H9 (cell line): ENCODE measurements around the gene TCFL5. TPM values are rescaled to one million over a fixed set of nuclear protein-coding genes. Genes with fewer than 3 reads are reported as not detected.

Experiments
- DNase-seq: peaks from one replicate; pipeline ENCODE4 v3.0.0-alpha.2; 2017
- H2AFZ ChIP-seq: one replicate; pipeline ENCODE4 v1.6.1; 2013; ENCODE audit warnings: mild to moderate bottlenecking, low read length, control low read depth, moderate library complexity
- H2AK5ac ChIP-seq: 2 replicates; pipeline ENCODE4 v1.6.1; 2013; ENCODE audit warnings: low read length, control low read depth, mixed read lengths; ENCODE audit not compliant: insufficient read length
- H2BK120ac ChIP-seq: one replicate; pipeline ENCODE4 v1.6.1; 2013; ENCODE audit warnings: low read depth, mild to moderate bottlenecking, low read length, control low read depth, inconsistent platforms; ENCODE audit not compliant: poor library complexity, severe bottlenecking
- H2BK12ac ChIP-seq: 2 replicates; pipeline ENCODE4 v1.6.1; 2013; ENCODE audit warnings: low read length, control low read depth, mixed read lengths, low read depth; ENCODE audit not compliant: insufficient read length
- H2BK15ac ChIP-seq: 2 replicates; pipeline ENCODE4 v1.6.1; 2013; ENCODE audit warnings: low read depth, low read length, control low read depth
- H2BK20ac ChIP-seq: one replicate; pipeline ENCODE4 v1.6.1; 2013; ENCODE audit warnings: low read depth, mild to moderate bottlenecking, low read length, control low read depth, inconsistent platforms; ENCODE audit not compliant: poor library complexity, severe bottlenecking
- H2BK5ac ChIP-seq: 2 replicates; pipeline ENCODE4 v1.6.1; 2013; ENCODE audit warnings: low read length, control low read depth, mixed read lengths; ENCODE audit not compliant: insufficient read length
- H3K14ac ChIP-seq: 2 replicates; pipeline ENCODE4 v1.6.1; 2013; ENCODE audit warnings: low read length, control low read depth; ENCODE audit not compliant: insufficient read depth
- H3K18ac ChIP-seq: 2 replicates; pipeline ENCODE4 v1.6.1; 2013; ENCODE audit warnings: low read depth, mild to moderate bottlenecking, mixed read lengths, low read length, control low read depth; ENCODE audit not compliant: insufficient read length
- H3K23ac ChIP-seq: 2 replicates; pipeline ENCODE4 v1.6.1; 2013; ENCODE audit warnings: low read length, control low read depth, mixed read lengths, low read depth; ENCODE audit not compliant: insufficient read length
- H3K23me2 ChIP-seq: 2 replicates; pipeline ENCODE4 v1.6.1; 2013; ENCODE audit warnings: low read depth, mild to moderate bottlenecking, mixed read lengths, low read length, control low read depth; ENCODE audit not compliant: insufficient read length, poor library complexity, severe bottlenecking
- H3K27ac ChIP-seq: 2 replicates; pipeline ENCODE4 v1.5.1; 2013; ENCODE audit warnings: low read length, control low read depth, mixed read lengths, low read depth; ENCODE audit not compliant: insufficient read length
- H3K27me3 ChIP-seq: 2 replicates; pipeline ENCODE4 v1.6.1; 2013; ENCODE audit warnings: low read length, control low read depth, inconsistent platforms; ENCODE audit not compliant: insufficient read depth
- H3K4ac ChIP-seq: 2 replicates; pipeline ENCODE4 v1.6.1; 2013; ENCODE audit warnings: low read depth, mild to moderate bottlenecking, control low read depth, inconsistent platforms, low read length, moderate library complexity
- H3K4me1 ChIP-seq: 2 replicates; pipeline ENCODE4 v1.6.1; 2013; ENCODE audit warnings: low read length, control low read depth, inconsistent platforms; ENCODE audit not compliant: insufficient read depth
- H3K4me2 ChIP-seq: 2 replicates; pipeline ENCODE4 v1.6.1; 2013; ENCODE audit warnings: low read length, control low read depth, mixed read lengths; ENCODE audit not compliant: insufficient read length, insufficient read depth
- H3K56ac ChIP-seq: 2 replicates; pipeline ENCODE4 v1.6.1; 2013; ENCODE audit warnings: low read depth, mild to moderate bottlenecking, mixed read lengths, low read length, control low read depth; ENCODE audit not compliant: insufficient read length
- H3K79me1 ChIP-seq: 2 replicates; pipeline ENCODE4 v1.6.1; 2013; ENCODE audit warnings: low read depth, mild to moderate bottlenecking, moderate library complexity, low read length, control low read depth, inconsistent platforms; ENCODE audit not compliant: insufficient read depth, poor library complexity, severe bottlenecking
- H3K79me2 ChIP-seq: 2 replicates; pipeline ENCODE4 v1.6.1; 2013; ENCODE audit warnings: low read length, control low read depth, inconsistent platforms; ENCODE audit not compliant: insufficient read depth
- H3K9ac ChIP-seq: 2 replicates; pipeline ENCODE4 v1.6.1; 2013; ENCODE audit warnings: low read length, control low read depth, mixed read lengths; ENCODE audit not compliant: insufficient read length; ENCODE audit errors: extremely low read depth
- H3K9me3 ChIP-seq: one replicate; pipeline ENCODE4 v1.6.1; 2013; ENCODE audit warnings: low read depth, low read length, inconsistent platforms; ENCODE audit not compliant: control insufficient read depth
- H3T11ph ChIP-seq: one replicate; pipeline ENCODE4 v1.6.1; 2013; ENCODE audit warnings: mild to moderate bottlenecking, low read length, control low read depth, inconsistent platforms
- H4K20me1 ChIP-seq: one replicate; pipeline ENCODE4 v1.6.1; 2013; ENCODE audit not compliant: control insufficient read depth, insufficient read length, insufficient read depth
- H4K5ac ChIP-seq: 2 replicates; pipeline ENCODE4 v1.6.1; 2013; ENCODE audit warnings: low read depth, mild to moderate bottlenecking, mixed read lengths, low read length, control low read depth; ENCODE audit not compliant: insufficient read length
- H4K8ac ChIP-seq: replicated peaks from 2 replicates; pipeline ENCODE4 v1.6.1; 2013; ENCODE audit warnings: low read length, control low read depth, mixed read lengths, low read depth; ENCODE audit not compliant: insufficient read length
- H4K91ac ChIP-seq: 2 replicates; pipeline ENCODE4 v1.6.1; 2013; ENCODE audit warnings: low read depth, mild to moderate bottlenecking, moderate library complexity, mixed read lengths, low read length, control low read depth; ENCODE audit not compliant: insufficient read length
- H3K27ac Mint-ChIP-seq, 3 experiments: 2 replicates in 2 of 3; 3 replicates in 1 of 3; pipeline ENCODE4 v1.8.0; 2020 to 2021; ENCODE audit warnings: mixed read lengths in 3 of 3, mild to moderate bottlenecking in 1 of 3, moderate library complexity in 1 of 3
- H3K27me3 Mint-ChIP-seq: 2 replicates; pipeline ENCODE4 v1.8.0; 2021; ENCODE audit warnings: low read depth, mild to moderate bottlenecking, moderate library complexity, mixed read lengths
- H3K36me3 Mint-ChIP-seq, 3 experiments: 2 replicates in 2 of 3; 3 replicates in 1 of 3; pipeline ENCODE4 v1.8.0; 2020 to 2021; ENCODE audit warnings: low read depth in 3 of 3, mixed read lengths in 3 of 3; ENCODE audit not compliant: insufficient read depth in 1 of 3
- H3K4me1 Mint-ChIP-seq, 2 experiments: 2 replicates each; pipeline ENCODE4 v1.8.0; 2020; ENCODE audit warnings: mixed read lengths in 2 of 2
- H3K4me3 Mint-ChIP-seq, 2 experiments: 2 replicates in 1 of 2; 3 replicates in 1 of 2; pipeline ENCODE4 v1.8.0; 2020 to 2021; ENCODE audit warnings: mild to moderate bottlenecking in 2 of 2, mixed read lengths in 2 of 2, moderate library complexity in 1 of 2
- H3K9me3 Mint-ChIP-seq, 2 experiments: 2 replicates in 1 of 2; 3 replicates in 1 of 2; pipeline ENCODE4 v1.8.0; 2020; ENCODE audit warnings: mild to moderate bottlenecking in 2 of 2, mixed read lengths in 2 of 2, moderate library complexity in 1 of 2
- WGBS: extraction: QIAGEN DNeasy Blood & Tissue Kit; methylation state at CpG from one replicate; pipeline ENCODE4 v1.1.7; 2013; ENCODE audit warnings: missing lambda C conversion rate, low lambda C conversion rate, mixed read lengths; ENCODE audit not compliant: insufficient read length; ENCODE audit errors: extremely low coverage; 5-methylcytosine and 5-hydroxymethylcytosine counted together
- total RNA-seq: library from RNA; stranded (reverse); gene quantifications from 2 replicates; pipeline ENCODE4 v1.2.1, GENCODE V29; 2021
- TF ChIP-seq, protein P1 (sequence below): fragments of 200-600 bp; sonication (generic); conservative IDR thresholded peaks from 3 replicates; pipeline ENCODE4 v1.8.0; 2021; ENCODE audit warnings: antibody characterized with exemption, mild to moderate bottlenecking

Gene TCFL5
- total RNA-seq, 1 experiment from 2014 or later = 16.4 TPM

DNA sequence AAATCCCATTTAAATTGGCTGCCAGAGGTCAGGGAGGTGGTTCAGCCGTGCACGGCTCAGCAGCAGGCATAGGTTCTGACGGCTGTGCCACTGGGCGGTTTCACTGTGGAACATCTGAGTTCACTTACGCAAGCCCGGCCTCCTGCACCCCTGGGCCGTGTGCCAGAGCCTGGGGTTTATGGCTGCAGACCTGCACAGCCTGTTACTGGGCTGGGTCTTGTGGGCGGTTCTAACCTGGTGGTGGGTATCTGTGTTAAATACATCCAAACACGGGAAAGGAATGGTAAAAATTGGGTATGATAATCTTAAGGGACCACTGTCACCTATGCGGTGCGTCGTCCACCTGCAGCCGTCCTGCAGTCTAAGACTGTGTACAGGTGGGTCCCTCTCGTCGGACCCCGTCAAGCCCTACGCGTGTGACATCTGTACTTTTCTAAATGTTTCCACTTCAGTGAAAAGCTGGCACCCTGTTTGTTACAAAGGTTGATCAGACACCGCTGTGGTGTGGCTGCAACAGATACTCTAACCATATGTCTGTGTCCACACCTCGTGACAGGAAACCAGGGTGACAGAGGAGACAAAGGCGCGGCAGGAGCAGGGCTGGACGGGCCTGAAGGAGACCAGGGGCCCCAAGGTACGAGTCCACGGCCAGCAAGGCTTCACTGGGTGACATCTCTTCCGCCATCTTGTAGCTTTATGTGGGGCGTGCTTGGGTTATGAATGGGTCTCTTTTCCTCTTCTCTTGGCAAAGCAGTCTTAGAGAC, 23.3 kb downstream of the TCFL5 start:
- no peak overlapping the region for H4K91ac ChIP-seq
- no peak overlapping the region for H2BK5ac ChIP-seq
- no peak overlapping the region for H3K4me2 ChIP-seq
- H2BK20ac ChIP-seq = no peak overlapping the region
- Mint-ChIP-seq H3K4me1 (peaks cover 5 to 19% of the 10 kb centered on the region in 2 experiments), H3K27me3 (no peaks in the 10 kb centered on the region), H3K4me3 (no peak overlapping the region), H3K36me3 (peaks cover 2 to 59% (median 52%) of the 10 kb centered on the region in 3 experiments; a peak in 6 of 7 replicates), H3K9me3 (no peaks in the 10 kb centered on the region), H3K27ac (no peak overlapping the region)
- no peaks in the 10 kb centered on the region for H3K79me1 ChIP-seq
- no peak overlapping the region for H3K27ac ChIP-seq
- H3K14ac ChIP-seq = no peak overlapping the region
- no peak overlapping the region for H3K9ac ChIP-seq
- no peak overlapping the region for H2AK5ac ChIP-seq
- H4K20me1 ChIP-seq = no peaks in the 10 kb centered on the region
- H3K56ac ChIP-seq = no peak overlapping the region
- no CpG with 5 or more reads among the region's 27 CpGs for WGBS
- H3K23ac ChIP-seq = no peak overlapping the region
- no peak overlapping the region for H3K18ac ChIP-seq
- no peaks in the 10 kb centered on the region for H3K4me1 ChIP-seq
- H4K5ac ChIP-seq = no peak overlapping the region
- H3K9me3 ChIP-seq = no peaks in the 10 kb centered on the region
- H3T11ph ChIP-seq = no peak overlapping the region
- no peak for DNase-seq
- no peaks in the 10 kb centered on the region for H3K27me3 ChIP-seq
- no peaks in the 10 kb centered on the region for H3K79me2 ChIP-seq
- no peak overlapping the region for H2BK12ac ChIP-seq
- TF ChIP-seq, protein P1, sequence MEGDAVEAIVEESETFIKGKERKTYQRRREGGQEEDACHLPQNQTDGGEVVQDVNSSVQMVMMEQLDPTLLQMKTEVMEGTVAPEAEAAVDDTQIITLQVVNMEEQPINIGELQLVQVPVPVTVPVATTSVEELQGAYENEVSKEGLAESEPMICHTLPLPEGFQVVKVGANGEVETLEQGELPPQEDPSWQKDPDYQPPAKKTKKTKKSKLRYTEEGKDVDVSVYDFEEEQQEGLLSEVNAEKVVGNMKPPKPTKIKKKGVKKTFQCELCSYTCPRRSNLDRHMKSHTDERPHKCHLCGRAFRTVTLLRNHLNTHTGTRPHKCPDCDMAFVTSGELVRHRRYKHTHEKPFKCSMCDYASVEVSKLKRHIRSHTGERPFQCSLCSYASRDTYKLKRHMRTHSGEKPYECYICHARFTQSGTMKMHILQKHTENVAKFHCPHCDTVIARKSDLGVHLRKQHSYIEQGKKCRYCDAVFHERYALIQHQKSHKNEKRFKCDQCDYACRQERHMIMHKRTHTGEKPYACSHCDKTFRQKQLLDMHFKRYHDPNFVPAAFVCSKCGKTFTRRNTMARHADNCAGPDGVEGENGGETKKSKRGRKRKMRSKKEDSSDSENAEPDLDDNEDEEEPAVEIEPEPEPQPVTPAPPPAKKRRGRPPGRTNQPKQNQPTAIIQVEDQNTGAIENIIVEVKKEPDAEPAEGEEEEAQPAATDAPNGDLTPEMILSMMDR = no peak
- no peak overlapping the region for H4K8ac ChIP-seq
- no peaks in the 10 kb centered on the region for H3K23me2 ChIP-seq
- no peak overlapping the region for H2BK120ac ChIP-seq
- no peak overlapping the region for H2AFZ ChIP-seq
- H3K4ac ChIP-seq = no peak overlapping the region
- H2BK15ac ChIP-seq = no peak overlapping the region
